CD4-positive, alpha-beta T cell treated with Interleukin-6 for 4 hours (primary cell): ENCODE measurements around the gene STK33.

Experiments used
- DNase-seq: peaks from one replicate; pipeline ENCODE4 v3.0.0-alpha.2; 2020; ENCODE audit warnings: mixed read lengths

STK33 gene

DNA sequence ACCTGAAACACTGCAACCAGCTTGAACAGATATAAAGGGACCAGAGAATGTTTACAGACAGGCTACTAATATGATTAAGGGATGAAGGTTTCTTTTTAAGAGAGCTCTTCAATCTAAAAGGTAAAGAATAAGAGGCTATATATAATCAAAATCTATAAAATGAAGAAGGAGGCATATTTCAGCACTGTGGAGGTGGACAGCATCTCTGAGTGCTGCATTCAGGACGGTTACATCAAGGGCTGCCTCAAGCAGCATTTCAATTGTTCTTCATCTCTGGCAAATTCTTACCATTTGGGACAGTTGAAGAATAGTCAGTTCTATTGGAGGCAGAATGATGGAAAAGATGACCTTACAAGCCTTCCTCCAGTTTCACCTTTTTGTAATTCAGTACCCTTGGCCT, 190.7 kb downstream of the STK33 start:
- no peak for DNase-seq

DNA sequence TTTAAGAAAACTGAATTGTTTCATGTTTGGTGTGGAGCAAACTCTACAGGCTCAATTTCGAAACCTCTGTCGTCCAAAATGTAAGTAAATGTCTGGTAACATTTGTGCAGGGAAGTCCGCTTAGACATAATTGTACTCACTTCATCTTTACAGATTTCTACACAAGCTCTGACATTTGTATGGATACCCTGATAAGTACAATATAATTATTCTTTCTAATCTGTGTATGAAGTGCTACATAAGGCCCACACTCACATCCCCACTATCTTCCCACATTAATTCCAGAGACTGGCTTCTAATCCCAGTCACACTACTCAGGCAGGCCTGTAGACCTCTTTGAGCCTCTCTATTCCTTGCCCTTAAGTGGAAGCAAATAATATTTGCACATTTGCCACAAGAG, 201.1 kb downstream of the STK33 start:
- DNase-seq: no peak

DNA sequence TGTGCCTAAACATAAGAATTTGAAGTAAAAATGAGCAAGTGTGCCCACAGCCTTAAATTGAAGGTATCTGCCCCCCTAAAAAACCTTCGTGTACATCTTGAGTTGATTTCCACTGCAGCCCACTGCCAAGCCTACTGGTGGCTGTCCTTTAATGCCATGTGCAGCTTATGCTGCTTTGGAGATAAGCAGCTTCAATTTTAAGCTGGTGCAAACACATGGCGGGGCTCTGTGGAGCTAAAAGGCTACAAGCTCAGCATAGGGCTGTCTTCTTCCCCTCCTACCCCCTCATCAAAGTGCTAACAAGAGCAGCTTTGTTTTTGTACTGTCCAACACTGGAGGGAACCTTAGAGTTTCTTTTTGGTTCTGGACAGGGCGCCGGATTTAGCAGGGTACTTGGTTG, 201.9 kb downstream of the STK33 start:
- no peak for DNase-seq

GRCh38 chr11:8390851-8391612, 203.0 kb downstream of the STK33 start:
- DNase-seq: no peak

- DNase-seq: no peak
Observed at GRCh38 chr11:8389029-8389996, 204.7 kb downstream of the STK33 start.

DNA sequence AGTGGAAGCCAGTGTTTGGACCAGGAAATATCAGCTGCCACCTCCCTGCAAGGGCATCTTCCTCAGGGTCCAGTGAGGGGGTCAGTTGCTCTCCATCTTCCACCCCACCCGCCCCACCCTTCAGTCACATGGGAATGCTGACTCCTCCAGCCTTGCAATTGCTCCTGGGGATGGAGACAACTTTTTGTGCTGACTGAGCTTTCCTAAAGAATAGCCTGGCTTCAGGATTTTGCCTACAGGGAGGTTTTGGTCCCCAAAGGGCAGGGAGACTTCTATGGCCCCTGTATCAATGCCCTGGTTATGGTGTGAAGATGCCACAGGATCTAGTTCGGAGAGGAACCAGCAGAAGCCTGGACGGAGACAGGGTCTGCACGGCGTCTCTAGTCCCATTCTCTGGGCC, 206.3 kb downstream of the STK33 start:
- DNase-seq: no peak

DNA sequence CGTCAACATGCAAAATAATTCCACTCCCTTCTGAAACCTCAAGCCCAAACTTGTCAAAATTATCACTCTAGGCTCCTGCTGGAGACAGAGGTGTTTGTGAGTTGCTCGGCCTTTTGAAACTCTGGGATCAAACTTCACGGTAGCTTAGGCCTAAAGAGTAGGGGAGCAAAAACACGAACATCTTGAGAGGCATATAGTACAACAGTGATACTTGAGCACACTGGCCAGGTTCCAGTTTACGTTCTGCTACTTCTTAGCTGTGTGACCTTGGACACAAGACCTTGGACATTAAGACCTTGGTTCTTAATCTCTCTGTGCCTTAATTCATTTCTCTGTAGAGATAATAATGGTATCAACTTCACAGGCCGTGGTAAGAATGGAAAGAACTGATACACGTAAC, 206.9 kb downstream of the STK33 start:
- DNase-seq: no peak

DNA sequence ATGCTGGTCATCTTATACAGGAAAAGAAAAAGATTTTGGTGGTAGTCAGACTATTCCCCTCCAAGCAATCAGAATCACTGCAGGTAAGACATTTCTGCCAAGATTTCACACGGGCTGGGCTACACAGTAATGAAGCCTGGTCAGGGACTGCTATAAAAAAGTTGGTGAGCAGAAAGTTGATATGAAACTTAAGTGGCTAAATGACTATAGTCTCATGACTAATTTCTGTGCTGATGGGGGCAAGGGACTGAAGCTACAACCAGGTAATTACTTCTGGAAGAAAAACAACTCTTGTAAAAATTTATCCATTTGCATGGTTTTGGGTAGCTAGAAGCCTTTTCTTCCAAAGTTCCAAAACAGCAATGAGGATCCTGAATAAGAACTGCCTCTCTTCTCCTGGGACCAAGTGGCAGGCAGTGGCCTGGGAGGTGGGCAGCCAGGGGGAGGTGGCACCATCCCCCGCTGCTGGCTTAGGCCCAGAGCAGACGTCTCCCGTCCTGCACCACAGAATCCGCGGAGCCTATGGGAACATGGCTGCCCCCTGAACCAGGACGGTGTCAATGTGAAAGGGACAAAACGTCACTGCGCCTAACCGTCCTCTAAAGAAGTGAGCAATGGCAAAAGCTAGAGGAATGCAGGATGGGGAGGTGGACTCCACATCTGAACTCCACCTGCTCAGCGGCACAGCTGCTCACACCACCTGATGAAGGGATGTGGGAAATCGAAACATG, 207.7 kb downstream of the STK33 start:
- DNase-seq: no peak

- no peak for DNase-seq
Observed at GRCh38 chr11:8384199-8384821, 209.7 kb downstream of the STK33 start.

DNA sequence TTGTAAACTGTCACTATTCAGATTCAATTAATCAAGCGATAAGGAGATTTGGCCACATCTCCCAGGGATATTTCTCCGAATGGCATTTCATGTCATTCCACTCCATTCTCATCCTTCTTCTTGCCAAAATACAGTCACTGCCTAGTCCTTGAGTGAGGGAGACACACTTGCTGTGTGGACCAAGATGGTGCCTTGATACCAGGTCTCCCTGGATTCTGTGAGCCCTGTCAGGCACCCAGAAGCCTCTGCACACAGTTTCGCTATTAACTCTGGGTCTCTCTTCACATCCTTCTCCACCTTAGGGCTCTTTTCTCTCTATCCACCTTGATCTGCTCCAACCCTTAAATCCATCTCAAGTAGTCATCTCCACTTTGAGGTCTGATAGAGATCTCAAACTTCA, 210.4 kb downstream of the STK33 start:
- DNase-seq: no peak

GRCh38 chr11:8383227-8383626, 210.8 kb downstream of the STK33 start:
- no peak for DNase-seq

GRCh38 chr11:8382436-8383053, 211.5 kb downstream of the STK33 start:
- no peak for DNase-seq

- no peak for DNase-seq
Observed at GRCh38 chr11:8381871-8382396, 212.1 kb downstream of the STK33 start.

- DNase-seq: no peak
Observed at GRCh38 chr11:8381343-8381742, 212.7 kb downstream of the STK33 start.

DNA sequence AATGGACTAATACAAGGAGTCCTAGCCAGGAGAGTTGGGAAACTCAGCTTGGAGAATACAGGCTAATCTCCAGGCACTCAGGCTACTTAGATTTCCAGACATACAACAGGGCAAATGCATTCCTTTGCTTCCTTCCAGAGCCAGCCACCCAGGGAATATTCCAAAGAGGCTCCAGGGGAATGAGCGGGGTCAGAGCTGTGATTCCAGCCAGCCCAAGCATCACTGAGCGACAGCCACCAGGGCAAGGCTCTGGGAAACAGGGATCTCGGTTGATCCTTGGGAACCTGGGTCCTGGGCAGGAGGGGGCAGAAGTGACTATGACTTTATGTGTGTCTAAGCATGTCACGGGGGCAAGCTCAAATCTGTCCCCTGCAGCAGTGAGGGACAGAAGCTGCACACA, 218.1 kb downstream of the STK33 start:
- DNase-seq: no peak

GRCh38 chr11:8375460-8375859, 218.6 kb downstream of the STK33 start:
- DNase-seq: no peak

GRCh38 chr11:8374716-8375115, 219.3 kb downstream of the STK33 start:
- DNase-seq: no peak

- no peak for DNase-seq
Observed at GRCh38 chr11:8373519-8374432, 220.3 kb downstream of the STK33 start.

GRCh38 chr11:8372641-8373381, 221.2 kb downstream of the STK33 start:
- no peak for DNase-seq

- no peak for DNase-seq
Observed at GRCh38 chr11:8371516-8371884, 222.5 kb downstream of the STK33 start.
